H9 (cell line): ENCODE results near the gene FAM163B. TPM values are rescaled to one million over a fixed set of nuclear protein-coding genes. Genes with fewer than 3 reads are reported as not detected.

Experiments used
- DNase-seq: peaks from one replicate; pipeline ENCODE4 v3.0.0-alpha.2; 2017
- H2AFZ ChIP-seq: one replicate; pipeline ENCODE4 v1.6.1; 2013; ENCODE audit warnings: mild to moderate bottlenecking, low read length, control low read depth, moderate library complexity
- H2AK5ac ChIP-seq: 2 replicates; pipeline ENCODE4 v1.6.1; 2013; ENCODE audit warnings: low read length, control low read depth, mixed read lengths; ENCODE audit not compliant: insufficient read length
- H2BK120ac ChIP-seq: one replicate; pipeline ENCODE4 v1.6.1; 2013; ENCODE audit warnings: low read depth, mild to moderate bottlenecking, low read length, control low read depth, inconsistent platforms; ENCODE audit not compliant: poor library complexity, severe bottlenecking
- H2BK12ac ChIP-seq: 2 replicates; pipeline ENCODE4 v1.6.1; 2013; ENCODE audit warnings: low read length, control low read depth, mixed read lengths, low read depth; ENCODE audit not compliant: insufficient read length
- H2BK15ac ChIP-seq: 2 replicates; pipeline ENCODE4 v1.6.1; 2013; ENCODE audit warnings: low read depth, low read length, control low read depth
- H2BK20ac ChIP-seq: one replicate; pipeline ENCODE4 v1.6.1; 2013; ENCODE audit warnings: low read depth, mild to moderate bottlenecking, low read length, control low read depth, inconsistent platforms; ENCODE audit not compliant: poor library complexity, severe bottlenecking
- H2BK5ac ChIP-seq: 2 replicates; pipeline ENCODE4 v1.6.1; 2013; ENCODE audit warnings: low read length, control low read depth, mixed read lengths; ENCODE audit not compliant: insufficient read length
- H3K14ac ChIP-seq: 2 replicates; pipeline ENCODE4 v1.6.1; 2013; ENCODE audit warnings: low read length, control low read depth; ENCODE audit not compliant: insufficient read depth
- H3K18ac ChIP-seq: 2 replicates; pipeline ENCODE4 v1.6.1; 2013; ENCODE audit warnings: low read depth, mild to moderate bottlenecking, mixed read lengths, low read length, control low read depth; ENCODE audit not compliant: insufficient read length
- H3K23ac ChIP-seq: 2 replicates; pipeline ENCODE4 v1.6.1; 2013; ENCODE audit warnings: low read length, control low read depth, mixed read lengths, low read depth; ENCODE audit not compliant: insufficient read length
- H3K23me2 ChIP-seq: 2 replicates; pipeline ENCODE4 v1.6.1; 2013; ENCODE audit warnings: low read depth, mild to moderate bottlenecking, mixed read lengths, low read length, control low read depth; ENCODE audit not compliant: insufficient read length, poor library complexity, severe bottlenecking
- H3K27ac ChIP-seq: 2 replicates; pipeline ENCODE4 v1.5.1; 2013; ENCODE audit warnings: low read length, control low read depth, mixed read lengths, low read depth; ENCODE audit not compliant: insufficient read length
- H3K27me3 ChIP-seq: 2 replicates; pipeline ENCODE4 v1.6.1; 2013; ENCODE audit warnings: low read length, control low read depth, inconsistent platforms; ENCODE audit not compliant: insufficient read depth
- H3K4ac ChIP-seq: 2 replicates; pipeline ENCODE4 v1.6.1; 2013; ENCODE audit warnings: low read depth, mild to moderate bottlenecking, control low read depth, inconsistent platforms, low read length, moderate library complexity
- H3K4me1 ChIP-seq: 2 replicates; pipeline ENCODE4 v1.6.1; 2013; ENCODE audit warnings: low read length, control low read depth, inconsistent platforms; ENCODE audit not compliant: insufficient read depth
- H3K4me2 ChIP-seq: 2 replicates; pipeline ENCODE4 v1.6.1; 2013; ENCODE audit warnings: low read length, control low read depth, mixed read lengths; ENCODE audit not compliant: insufficient read length, insufficient read depth
- H3K56ac ChIP-seq: 2 replicates; pipeline ENCODE4 v1.6.1; 2013; ENCODE audit warnings: low read depth, mild to moderate bottlenecking, mixed read lengths, low read length, control low read depth; ENCODE audit not compliant: insufficient read length
- H3K79me1 ChIP-seq: 2 replicates; pipeline ENCODE4 v1.6.1; 2013; ENCODE audit warnings: low read depth, mild to moderate bottlenecking, moderate library complexity, low read length, control low read depth, inconsistent platforms; ENCODE audit not compliant: insufficient read depth, poor library complexity, severe bottlenecking
- H3K79me2 ChIP-seq: 2 replicates; pipeline ENCODE4 v1.6.1; 2013; ENCODE audit warnings: low read length, control low read depth, inconsistent platforms; ENCODE audit not compliant: insufficient read depth
- H3K9ac ChIP-seq: 2 replicates; pipeline ENCODE4 v1.6.1; 2013; ENCODE audit warnings: low read length, control low read depth, mixed read lengths; ENCODE audit not compliant: insufficient read length; ENCODE audit errors: extremely low read depth
- H3K9me3 ChIP-seq: one replicate; pipeline ENCODE4 v1.6.1; 2013; ENCODE audit warnings: low read depth, low read length, inconsistent platforms; ENCODE audit not compliant: control insufficient read depth
- H3T11ph ChIP-seq: one replicate; pipeline ENCODE4 v1.6.1; 2013; ENCODE audit warnings: mild to moderate bottlenecking, low read length, control low read depth, inconsistent platforms
- H4K20me1 ChIP-seq: one replicate; pipeline ENCODE4 v1.6.1; 2013; ENCODE audit not compliant: control insufficient read depth, insufficient read length, insufficient read depth
- H4K5ac ChIP-seq: 2 replicates; pipeline ENCODE4 v1.6.1; 2013; ENCODE audit warnings: low read depth, mild to moderate bottlenecking, mixed read lengths, low read length, control low read depth; ENCODE audit not compliant: insufficient read length
- H4K8ac ChIP-seq: replicated peaks from 2 replicates; pipeline ENCODE4 v1.6.1; 2013; ENCODE audit warnings: low read length, control low read depth, mixed read lengths, low read depth; ENCODE audit not compliant: insufficient read length
- H4K91ac ChIP-seq: 2 replicates; pipeline ENCODE4 v1.6.1; 2013; ENCODE audit warnings: low read depth, mild to moderate bottlenecking, moderate library complexity, mixed read lengths, low read length, control low read depth; ENCODE audit not compliant: insufficient read length
- H3K27ac Mint-ChIP-seq, 3 experiments: 2 replicates in 2 of 3; 3 replicates in 1 of 3; pipeline ENCODE4 v1.8.0; 2020 to 2021; ENCODE audit warnings: mixed read lengths in 3 of 3, mild to moderate bottlenecking in 1 of 3, moderate library complexity in 1 of 3
- H3K27me3 Mint-ChIP-seq: 2 replicates; pipeline ENCODE4 v1.8.0; 2021; ENCODE audit warnings: low read depth, mild to moderate bottlenecking, moderate library complexity, mixed read lengths
- H3K36me3 Mint-ChIP-seq, 3 experiments: 2 replicates in 2 of 3; 3 replicates in 1 of 3; pipeline ENCODE4 v1.8.0; 2020 to 2021; ENCODE audit warnings: low read depth in 3 of 3, mixed read lengths in 3 of 3; ENCODE audit not compliant: insufficient read depth in 1 of 3
- H3K4me1 Mint-ChIP-seq, 2 experiments: 2 replicates each; pipeline ENCODE4 v1.8.0; 2020; ENCODE audit warnings: mixed read lengths in 2 of 2
- H3K4me3 Mint-ChIP-seq, 2 experiments: 2 replicates in 1 of 2; 3 replicates in 1 of 2; pipeline ENCODE4 v1.8.0; 2020 to 2021; ENCODE audit warnings: mild to moderate bottlenecking in 2 of 2, mixed read lengths in 2 of 2, moderate library complexity in 1 of 2
- H3K9me3 Mint-ChIP-seq, 2 experiments: 2 replicates in 1 of 2; 3 replicates in 1 of 2; pipeline ENCODE4 v1.8.0; 2020; ENCODE audit warnings: mild to moderate bottlenecking in 2 of 2, mixed read lengths in 2 of 2, moderate library complexity in 1 of 2
- CTCF ChIP-seq: fragments of 200-600 bp; sonication (generic); conservative IDR thresholded peaks from 3 replicates; pipeline ENCODE4 v1.8.0; 2021; ENCODE audit warnings: antibody characterized with exemption, mild to moderate bottlenecking
- WGBS: extraction: QIAGEN DNeasy Blood & Tissue Kit; methylation state at CpG from one replicate; pipeline ENCODE4 v1.1.7; 2013; ENCODE audit warnings: missing lambda C conversion rate, low lambda C conversion rate, mixed read lengths; ENCODE audit not compliant: insufficient read length; ENCODE audit errors: extremely low coverage; 5-methylcytosine and 5-hydroxymethylcytosine counted together
- total RNA-seq: library from RNA; stranded (reverse); gene quantifications from 2 replicates; pipeline ENCODE4 v1.2.1, GENCODE V29; 2021

The FAM163B gene
- total RNA-seq, 1 experiment from 2014 or later, result 0.39 TPM

GRCh38 chr9:133529874-133530273, 79.3 kb downstream of the FAM163B start:
- DNase-seq, result no peak
- Histone ChIP-seq H3K4me1 (peaks cover 4% of the 10 kb centered on the region; the same call in 1 of the 2 replicates), H3K23ac (no peak overlapping the region), H3K9ac (no peak overlapping the region), H2BK120ac (no peak overlapping the region), H3K79me2 (no peaks in the 10 kb centered on the region), H4K91ac (no peak overlapping the region), H2AFZ (no peak overlapping the region), H3K18ac (no peak overlapping the region), H4K5ac (no peak overlapping the region), H3K56ac (no peak overlapping the region), H2BK5ac (no peak overlapping the region), H3K79me1 (no peaks in the 10 kb centered on the region), H3K23me2 (peaks cover 7% of the 10 kb centered on the region), H3K4me2 (no peak overlapping the region), H3K4ac (no peak overlapping the region), H2BK12ac (no peak overlapping the region), H3K9me3 (no peaks in the 10 kb centered on the region), H2BK20ac (no peak overlapping the region), H3K14ac (no peak overlapping the region; the same call in 1 of the 2 replicates), H3K27me3 (no peaks in the 10 kb centered on the region; the same call in 1 of the 2 replicates), H2AK5ac (no peak overlapping the region), H4K8ac (no peak overlapping the region), H3T11ph (no peak overlapping the region), H4K20me1 (no peaks in the 10 kb centered on the region), H3K27ac (no peak overlapping the region), H2BK15ac (peak overlapping the region; percentile 32; the same call in 1 of the 2 replicates)
- H3K36me3 Mint-ChIP-seq, result no peaks in the 10 kb centered on the region; a peak in 1 of 7 replicates
- no peak for TF ChIP-seq CTCF
- peaks cover 34 to 57% of the 10 kb centered on the region in 2 experiments for H3K4me1 Mint-ChIP-seq
- no peak overlapping the region for H3K4me3 Mint-ChIP-seq
- H3K27ac Mint-ChIP-seq, result no peak overlapping the region; a peak in 1 of 7 replicates
- H3K9me3 Mint-ChIP-seq, result no peaks in the 10 kb centered on the region
- peaks cover 25% of the 10 kb centered on the region for H3K27me3 Mint-ChIP-seq
- WGBS, result no CpG with 5 or more reads among the region's 7 CpGs
